ENCODE measurements around the gene EEFSEC.

Gene EEFSEC

GRCh38 chr3:128188956-128189355 lies 35.7 kb downstream of the EEFSEC start:
- Histone ChIP-seq H3K9me3 (ENCODE audit: low read length) (no peaks in the 10 kb centered on the region), H3K27me3 (ENCODE audit: control insufficient read depth in 1 of 2, insufficient read depth in 2 of 2, low read length in 2 of 2) (no peaks in the 10 kb centered on the region), H3K4me1 (ENCODE audit: insufficient read depth, low read length) (peaks cover 25% of the 10 kb centered on the region), H3K9ac (ENCODE audit: low read length) (no peak overlapping the region), H3K27ac (ENCODE audit: low read depth, low read length) (no peak overlapping the region), H3K36me3 (ENCODE audit: insufficient read depth, low read length) (no peaks in the 10 kb centered on the region), H3K4me3 (ENCODE audit: low read depth in 1 of 2, low read length in 2 of 2) (no peak overlapping the region)

- peaks cover 38% of the 10 kb centered on the region for H3K4me1 ChIP-seq (ENCODE audit: insufficient read depth, low read length)
- H3K4me3 ChIP-seq (ENCODE audit: low read depth in 1 of 2, low read length in 2 of 2): no peak overlapping the region
Observed at GRCh38 chr3:128190501-128190900, 37.2 kb downstream of the EEFSEC start.

GRCh38 chr3:128192131-128192530 lies 38.9 kb downstream of the EEFSEC start:
- Histone ChIP-seq H3K9ac (ENCODE audit: low read length) (no peak overlapping the region), H3K9me3 (ENCODE audit: low read length) (no peaks in the 10 kb centered on the region), H3K27me3 (ENCODE audit: control insufficient read depth in 1 of 2, insufficient read depth in 2 of 2, low read length in 2 of 2) (no peaks in the 10 kb centered on the region), H3K4me1 (ENCODE audit: insufficient read depth, low read length) (peaks cover 44% of the 10 kb centered on the region), H3K27ac (ENCODE audit: low read depth, low read length) (no peak overlapping the region), H3K36me3 (ENCODE audit: insufficient read depth, low read length) (no peaks in the 10 kb centered on the region), H3K4me3 (ENCODE audit: low read depth in 1 of 2, low read length in 2 of 2) (no peak overlapping the region)

More at GRCh38 chr3:128190501-128190900, 37.2 kb downstream of the EEFSEC start:
- H3K27me3 ChIP-seq (ENCODE audit: control insufficient read depth in 1 of 2, insufficient read depth in 2 of 2, low read length in 2 of 2): no peaks in the 10 kb centered on the region
- H3K36me3 ChIP-seq (ENCODE audit: insufficient read depth, low read length): no peaks in the 10 kb centered on the region
- no peak overlapping the region for H3K9ac ChIP-seq (ENCODE audit: low read length)
- no peaks in the 10 kb centered on the region for H3K9me3 ChIP-seq (ENCODE audit: low read length)
- H3K27ac ChIP-seq (ENCODE audit: low read depth, low read length): no peak overlapping the region

- Histone ChIP-seq H3K36me3 (ENCODE audit: insufficient read depth, low read length) (no peaks in the 10 kb centered on the region), H3K9ac (ENCODE audit: low read length) (no peak overlapping the region), H3K27ac (ENCODE audit: low read depth, low read length) (no peak overlapping the region), H3K4me3 (ENCODE audit: low read depth in 1 of 2, low read length in 2 of 2) (no peak overlapping the region), H3K27me3 (ENCODE audit: control insufficient read depth in 1 of 2, insufficient read depth in 2 of 2, low read length in 2 of 2) (no peaks in the 10 kb centered on the region), H3K4me1 (ENCODE audit: insufficient read depth, low read length) (peaks cover 44% of the 10 kb centered on the region), H3K9me3 (ENCODE audit: low read length) (no peaks in the 10 kb centered on the region)
Observed at GRCh38 chr3:128193168-128193567, 39.9 kb downstream of the EEFSEC start.

- no peaks in the 10 kb centered on the region for H3K27me3 ChIP-seq (ENCODE audit: control insufficient read depth in 1 of 2, insufficient read depth in 2 of 2, low read length in 2 of 2)
- H3K4me1 ChIP-seq (ENCODE audit: insufficient read depth, low read length): peaks cover 44% of the 10 kb centered on the region
- no peak overlapping the region for H3K9ac ChIP-seq (ENCODE audit: low read length)
- H3K27ac ChIP-seq (ENCODE audit: low read depth, low read length): no peak overlapping the region
- H3K4me3 ChIP-seq (ENCODE audit: low read depth in 1 of 2, low read length in 2 of 2): no peak overlapping the region
- H3K36me3 ChIP-seq (ENCODE audit: insufficient read depth, low read length): no peaks in the 10 kb centered on the region
- no peaks in the 10 kb centered on the region for H3K9me3 ChIP-seq (ENCODE audit: low read length)
Observed at GRCh38 chr3:128194843-128195242, 41.6 kb downstream of the EEFSEC start.

- Histone ChIP-seq H3K4me1 (ENCODE audit: insufficient read depth, low read length) (peaks cover 44% of the 10 kb centered on the region), H3K9me3 (ENCODE audit: low read length) (no peaks in the 10 kb centered on the region), H3K27me3 (ENCODE audit: control insufficient read depth in 1 of 2, insufficient read depth in 2 of 2, low read length in 2 of 2) (no peaks in the 10 kb centered on the region), H3K36me3 (ENCODE audit: insufficient read depth, low read length) (no peaks in the 10 kb centered on the region), H3K27ac (ENCODE audit: low read depth, low read length) (no peak overlapping the region), H3K4me3 (ENCODE audit: low read depth in 1 of 2, low read length in 2 of 2) (no peak overlapping the region), H3K9ac (ENCODE audit: low read length) (no peak overlapping the region)
Observed at GRCh38 chr3:128195369-128195768, 42.1 kb downstream of the EEFSEC start.

- H3K4me3 ChIP-seq (ENCODE audit: low read depth in 1 of 2, low read length in 2 of 2): no peak overlapping the region
- no peaks in the 10 kb centered on the region for H3K9me3 ChIP-seq (ENCODE audit: low read length)
- no peak overlapping the region for H3K9ac ChIP-seq (ENCODE audit: low read length)
- no peak overlapping the region for H3K27ac ChIP-seq (ENCODE audit: low read depth, low read length)
- H3K36me3 ChIP-seq (ENCODE audit: insufficient read depth, low read length): no peaks in the 10 kb centered on the region
- no peaks in the 10 kb centered on the region for H3K27me3 ChIP-seq (ENCODE audit: control insufficient read depth in 1 of 2, insufficient read depth in 2 of 2, low read length in 2 of 2)
- H3K4me1 ChIP-seq (ENCODE audit: insufficient read depth, low read length): peaks cover 44% of the 10 kb centered on the region
Observed at GRCh38 chr3:128195802-128196201, 42.5 kb downstream of the EEFSEC start.

GRCh38 chr3:128196647-128197046 lies 43.4 kb downstream of the EEFSEC start:
- Histone ChIP-seq H3K27me3 (ENCODE audit: control insufficient read depth in 1 of 2, insufficient read depth in 2 of 2, low read length in 2 of 2) (no peaks in the 10 kb centered on the region), H3K4me3 (ENCODE audit: low read depth in 1 of 2, low read length in 2 of 2) (no peak overlapping the region), H3K27ac (ENCODE audit: low read depth, low read length) (no peak overlapping the region), H3K36me3 (ENCODE audit: insufficient read depth, low read length) (no peaks in the 10 kb centered on the region), H3K9me3 (ENCODE audit: low read length) (no peaks in the 10 kb centered on the region), H3K9ac (ENCODE audit: low read length) (no peak overlapping the region), H3K4me1 (ENCODE audit: insufficient read depth, low read length) (peaks cover 42% of the 10 kb centered on the region)

- no peak overlapping the region for H3K9ac ChIP-seq (ENCODE audit: low read length)
- no peaks in the 10 kb centered on the region for H3K9me3 ChIP-seq (ENCODE audit: low read length)
- no peaks in the 10 kb centered on the region for H3K36me3 ChIP-seq (ENCODE audit: insufficient read depth, low read length)
- no peaks in the 10 kb centered on the region for H3K27me3 ChIP-seq (ENCODE audit: control insufficient read depth in 1 of 2, insufficient read depth in 2 of 2, low read length in 2 of 2)
- H3K4me3 ChIP-seq (ENCODE audit: low read depth in 1 of 2, low read length in 2 of 2): no peak overlapping the region
- H3K4me1 ChIP-seq (ENCODE audit: insufficient read depth, low read length): peaks cover 30% of the 10 kb centered on the region
- H3K27ac ChIP-seq (ENCODE audit: low read depth, low read length): no peak overlapping the region
Observed at GRCh38 chr3:128197855-128198254, 44.6 kb downstream of the EEFSEC start.

- no peak overlapping the region for H3K27ac ChIP-seq (ENCODE audit: low read depth, low read length)
- no peaks in the 10 kb centered on the region for H3K27me3 ChIP-seq (ENCODE audit: control insufficient read depth in 1 of 2, insufficient read depth in 2 of 2, low read length in 2 of 2)
Observed at GRCh38 chr3:128198313-128198712, 45.0 kb downstream of the EEFSEC start.

GRCh38 chr3:128199110-128199509 lies 45.8 kb downstream of the EEFSEC start:
- no peak overlapping the region for H3K27ac ChIP-seq (ENCODE audit: low read depth, low read length)
- H3K9ac ChIP-seq (ENCODE audit: low read length): no peak overlapping the region

More at GRCh38 chr3:128198313-128198712, 45.0 kb downstream of the EEFSEC start:
- H3K4me1 ChIP-seq (ENCODE audit: insufficient read depth, low read length): peaks cover 25% of the 10 kb centered on the region
- H3K9me3 ChIP-seq (ENCODE audit: low read length): no peaks in the 10 kb centered on the region
- no peak overlapping the region for H3K4me3 ChIP-seq (ENCODE audit: low read depth in 1 of 2, low read length in 2 of 2)
- H3K36me3 ChIP-seq (ENCODE audit: insufficient read depth, low read length): no peaks in the 10 kb centered on the region
- no peak overlapping the region for H3K9ac ChIP-seq (ENCODE audit: low read length)

GRCh38 chr3:128201158-128201755 lies 48.0 kb downstream of the EEFSEC start:
- Histone ChIP-seq H3K4me1 (ENCODE audit: insufficient read depth, low read length) (peaks cover 8% of the 10 kb centered on the region), H3K27ac (ENCODE audit: low read depth, low read length) (no peak overlapping the region), H3K27me3 (ENCODE audit: control insufficient read depth in 1 of 2, insufficient read depth in 2 of 2, low read length in 2 of 2) (no peaks in the 10 kb centered on the region), H3K36me3 (ENCODE audit: insufficient read depth, low read length) (no peaks in the 10 kb centered on the region), H3K9me3 (ENCODE audit: low read length) (no peaks in the 10 kb centered on the region), H3K4me3 (ENCODE audit: low read depth in 1 of 2, low read length in 2 of 2) (no peak overlapping the region), H3K9ac (ENCODE audit: low read length) (no peak overlapping the region)

More at GRCh38 chr3:128199110-128199509, 45.8 kb downstream of the EEFSEC start:
- Histone ChIP-seq H3K27me3 (ENCODE audit: control insufficient read depth in 1 of 2, insufficient read depth in 2 of 2, low read length in 2 of 2) (no peaks in the 10 kb centered on the region), H3K4me1 (ENCODE audit: insufficient read depth, low read length) (peaks cover 17% of the 10 kb centered on the region), H3K4me3 (ENCODE audit: low read depth in 1 of 2, low read length in 2 of 2) (no peak overlapping the region), H3K36me3 (ENCODE audit: insufficient read depth, low read length) (no peaks in the 10 kb centered on the region), H3K9me3 (ENCODE audit: low read length) (no peaks in the 10 kb centered on the region)

Data from muscle layer of colon (tissue), 2 donors.